Measurements from ENCODE around the gene TSR3. TPM values are rescaled to one million over a fixed set of nuclear protein-coding genes. Genes with fewer than 3 reads are reported as not detected.

Gene TSR3
- total and polyA plus RNA-seq, 10 donors = 31.1 to 73.1 (median 47.2) TPM

DNA sequence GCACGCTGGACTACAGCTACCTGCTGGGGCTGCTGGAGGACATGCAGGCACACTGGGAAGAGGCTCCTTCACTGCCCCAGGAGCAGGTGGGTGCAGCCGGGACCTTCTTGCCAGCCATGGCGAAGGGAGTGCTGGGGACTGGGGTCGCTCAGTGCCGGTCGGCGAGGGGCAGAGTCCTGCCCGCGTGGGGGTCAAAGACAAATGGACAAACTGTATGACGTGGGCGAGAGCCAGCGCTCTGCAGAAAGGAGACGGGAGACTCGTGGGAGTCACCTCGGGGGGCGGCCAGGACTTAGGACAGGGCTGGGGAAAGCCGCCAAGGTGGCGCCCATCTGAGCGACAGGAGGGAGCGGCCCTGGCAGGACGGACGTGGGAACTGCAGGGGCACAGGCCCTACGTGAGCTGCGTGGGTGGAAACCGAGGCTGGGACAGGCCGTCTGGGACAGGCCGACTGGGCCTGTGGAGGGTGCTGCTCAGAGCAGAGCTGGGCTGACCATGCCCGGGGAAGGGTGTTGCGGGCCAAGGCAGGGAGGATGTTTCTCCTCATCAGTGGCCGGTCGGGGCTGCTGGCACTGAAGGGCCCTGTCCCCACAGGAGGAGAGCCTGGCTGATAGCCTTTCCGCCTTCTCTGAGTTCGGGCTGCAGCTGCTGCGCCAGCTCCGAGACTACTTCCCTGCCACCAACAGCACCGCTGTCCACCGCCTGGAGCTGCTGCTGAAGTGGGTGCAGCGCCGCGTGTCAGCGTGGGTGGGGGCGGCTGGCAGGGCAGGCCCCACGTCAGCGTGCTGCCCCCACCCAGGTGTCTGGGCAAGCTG, 8.0 kb downstream of the TSR3 start:
- no peaks in the 10 kb centered on the region for H3K9me3 ChIP-seq
- H3K27ac ChIP-seq = peak overlapping the region in 3 of 8 donors; percentile 18 to 79 (median 63)
- WGBS, 5 donors = 54 to 65% (median 58%) methylated on average over 27 to 44 of the region's 44 CpGs
- H3K27me3 ChIP-seq (replicated peaks in 1 of 7) = peaks cover 0 to under 1% (median 0%) of the 10 kb centered on the region in 7 donors
- TF ChIP-seq CTCF (IDR thresholded peaks at IDR 0.05 in 8 of 11, conservative IDR thresholded peaks at IDR 0.05 in 3 of 11) (no peak), POLR2A (IDR thresholded peaks at IDR 0.05) (no peak), POLR2AphosphoS5 (IDR thresholded peaks at IDR 0.05) (no peak)
- no peak for DNase-seq
- H3K4me3 ChIP-seq = peak overlapping the region in 5 of 8 donors; percentile 13 to 69 (median 38)
- peaks cover 4 to 37% (median 24%) of the 10 kb centered on the region in 6 donors for H3K4me1 ChIP-seq
- peaks cover 0 to 16% (median 13%) of the 10 kb centered on the region in 6 donors for H3K36me3 ChIP-seq
- intact Hi-C loops (cut with DNase I; ENCODE audit: low total_unique reads) = no loop called here

- Histone ChIP-seq H3K9me3 (no peaks in the 10 kb centered on the region), H3K4me3 (peak overlapping the region in 7 of 8 donors; percentile 12 to 69 (median 38)), H3K36me3 (peaks cover 0 to 8% (median 5%) of the 10 kb centered on the region in 6 donors), H3K27ac (peak overlapping the region in 5 of 8 donors; percentile 16 to 79 (median 57)), H3K27me3 (replicated peaks in 1 of 7) (peaks cover 0 to 9% (median 0%) of the 10 kb centered on the region in 7 donors), H3K4me1 (peaks cover 4 to 39% (median 26%) of the 10 kb centered on the region in 6 donors)
- intact Hi-C loops (cut with DNase I; ENCODE audit: low total_unique reads) = no loop called here
- 3 to 7% (median 4%) methylated on average over 34 to 49 of the region's 49 CpGs for WGBS, 5 donors
- DNase-seq = peak; percentile 98
- TF ChIP-seq POLR2A (IDR thresholded peaks at IDR 0.05) (no peak), CTCF (IDR thresholded peaks at IDR 0.05 in 8 of 11, conservative IDR thresholded peaks at IDR 0.05 in 3 of 11) (peak in 3 of 11 experiments; percentile 30 to 39 (median 34)), POLR2AphosphoS5 (IDR thresholded peaks at IDR 0.05) (peak; percentile 26 to 75 (median 68))
Observed at GRCh38 chr16:1342526-1343427, 8.9 kb downstream of the TSR3 start.

DNA sequence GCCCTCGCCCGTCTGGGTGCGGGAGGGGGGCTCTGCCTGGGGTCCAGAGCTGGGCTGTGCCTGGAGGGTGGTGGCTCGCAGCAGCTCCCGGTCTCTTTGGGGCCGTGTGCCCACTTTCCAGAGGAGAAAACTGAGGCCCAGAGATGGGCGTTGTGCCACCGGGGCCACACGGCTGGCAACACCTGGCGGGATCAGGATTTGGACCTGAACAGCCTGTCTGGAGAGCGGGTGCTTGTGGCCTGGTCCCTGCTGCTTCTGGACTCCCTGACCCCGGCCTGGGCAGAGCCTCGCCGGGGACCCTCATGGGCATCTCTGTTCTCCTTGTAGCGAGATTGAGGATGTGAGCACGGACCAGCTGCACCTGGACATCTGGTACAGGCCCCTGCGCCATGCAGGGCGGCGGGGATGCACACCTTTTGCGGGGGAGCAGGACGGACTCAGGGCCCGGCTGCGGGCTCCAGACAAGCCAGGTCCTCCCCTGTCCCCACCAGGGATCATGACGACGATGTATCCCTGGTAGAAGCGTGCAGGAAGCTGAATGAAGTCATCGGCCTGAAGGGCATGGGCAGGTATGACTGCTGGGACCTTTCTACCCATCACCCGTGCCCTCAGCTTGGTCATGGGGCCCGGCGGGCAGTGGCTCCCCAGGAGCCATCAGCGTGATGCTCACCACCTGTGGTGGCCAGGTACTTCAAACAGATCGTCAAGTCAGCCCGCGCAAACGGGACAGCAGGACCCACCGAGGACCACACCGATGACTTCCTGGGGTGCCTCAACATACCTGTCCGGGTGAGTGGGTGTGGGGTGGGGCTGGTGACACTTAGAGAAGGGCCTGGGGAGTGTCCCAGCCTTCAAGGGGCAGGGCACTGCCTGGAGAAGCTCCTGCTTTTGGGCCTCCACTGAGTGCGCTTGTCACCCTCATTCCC, 9.9 kb downstream of the TSR3 start:
- no peak for DNase-seq
- TF ChIP-seq POLR2AphosphoS5 (IDR thresholded peaks at IDR 0.05) = no peak
- no peak for TF ChIP-seq CTCF (IDR thresholded peaks at IDR 0.05 in 8 of 11, conservative IDR thresholded peaks at IDR 0.05 in 3 of 11)
- no peak for TF ChIP-seq POLR2A (IDR thresholded peaks at IDR 0.05)
- Histone ChIP-seq H3K27me3 (replicated peaks in 1 of 7) (peaks cover 0 to 19% (median 0%) of the 10 kb centered on the region in 7 donors), H3K27ac (peak overlapping the region in 4 of 8 donors; percentile 16 to 79 (median 60)), H3K4me1 (peaks cover 4 to 45% (median 29%) of the 10 kb centered on the region in 6 donors), H3K36me3 (no peaks in the 10 kb centered on the region), H3K9me3 (no peaks in the 10 kb centered on the region), H3K4me3 (peak overlapping the region in 3 of 8 donors; percentile 38 to 69 (median 39))
- whole genome bisulfite sequencing, 5 donors = 84 to 88% (median 86%) methylated on average over 23 to 39 of the region's 39 CpGs
- intact Hi-C loops (cut with DNase I; ENCODE audit: low total_unique reads) = no loop called here

Data from spleen (tissue), 11 donors.